HepG2 (cell line): Measurements from ENCODE around the gene MIEF1.

Experiments
- HIVEP1 ChIP-seq: sonication (generic); formaldehyde crosslinking; IDR thresholded peaks from 2 replicates; pipeline ENCODE4 v1.4.0; 2020; ENCODE audit warnings: mild to moderate bottlenecking, missing genetic modification reagents
- MAF1 ChIP-seq: sonication (generic); formaldehyde crosslinking; IDR thresholded peaks from 2 replicates; pipeline ENCODE4 v1.5.0; 2020; ENCODE audit warnings: missing genetic modification reagents, borderline replicate concordance
- POLR2AphosphoS5 ChIP-seq: IDR thresholded peaks from 2 replicates; pipeline ENCODE4 v1.6.1; 2012; ENCODE audit warnings: low read depth, low read length
- RAD21 ChIP-seq: fragments of 450-650 bp; formaldehyde crosslinking; IDR thresholded peaks from 2 replicates; pipeline ENCODE4 v1.5.0; 2020; ENCODE audit warnings: mild to moderate bottlenecking
- RXRA ChIP-seq: sonication (generic); formaldehyde crosslinking; IDR thresholded peaks from 2 replicates; pipeline ENCODE4 v1.5.1; 2020; ENCODE audit warnings: missing genetic modification reagents
- TAF1 ChIP-seq: sonication (generic); formaldehyde crosslinking; IDR thresholded peaks from 2 replicates; pipeline ENCODE4 v1.4.0; 2020; ENCODE audit warnings: missing genetic modification reagents
- ZNF121 ChIP-seq: sonication (generic); formaldehyde crosslinking; IDR thresholded peaks from 2 replicates; pipeline ENCODE4 v1.5.0; 2020; ENCODE audit warnings: mild to moderate bottlenecking, missing genetic modification reagents
- TF ChIP-seq, protein P1 (sequence below): sonication (generic); formaldehyde crosslinking; IDR thresholded peaks from 2 replicates; pipeline ENCODE4 v1.4.0; 2020; ENCODE audit warnings: missing genetic modification reagents, borderline replicate concordance

- TF ChIP-seq, protein P1, sequence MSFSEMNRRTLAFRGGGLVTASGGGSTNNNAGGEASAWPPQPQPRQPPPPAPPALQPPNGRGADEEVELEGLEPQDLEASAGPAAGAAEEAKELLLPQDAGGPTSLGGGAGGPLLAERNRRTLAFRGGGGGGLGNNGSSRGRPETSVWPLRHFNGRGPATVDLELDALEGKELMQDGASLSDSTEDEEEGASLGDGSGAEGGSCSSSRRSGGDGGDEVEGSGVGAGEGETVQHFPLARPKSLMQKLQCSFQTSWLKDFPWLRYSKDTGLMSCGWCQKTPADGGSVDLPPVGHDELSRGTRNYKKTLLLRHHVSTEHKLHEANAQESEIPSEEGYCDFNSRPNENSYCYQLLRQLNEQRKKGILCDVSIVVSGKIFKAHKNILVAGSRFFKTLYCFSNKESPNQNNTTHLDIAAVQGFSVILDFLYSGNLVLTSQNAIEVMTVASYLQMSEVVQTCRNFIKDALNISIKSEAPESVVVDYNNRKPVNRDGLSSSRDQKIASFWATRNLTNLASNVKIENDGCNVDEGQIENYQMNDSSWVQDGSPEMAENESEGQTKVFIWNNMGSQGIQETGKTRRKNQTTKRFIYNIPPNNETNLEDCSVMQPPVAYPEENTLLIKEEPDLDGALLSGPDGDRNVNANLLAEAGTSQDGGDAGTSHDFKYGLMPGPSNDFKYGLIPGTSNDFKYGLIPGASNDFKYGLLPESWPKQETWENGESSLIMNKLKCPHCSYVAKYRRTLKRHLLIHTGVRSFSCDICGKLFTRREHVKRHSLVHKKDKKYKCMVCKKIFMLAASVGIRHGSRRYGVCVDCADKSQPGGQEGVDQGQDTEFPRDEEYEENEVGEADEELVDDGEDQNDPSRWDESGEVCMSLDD, result no peak
- TF ChIP-seq ZNF121 (CRISPR knock-in tag), result no peak
- TF ChIP-seq HIVEP1 (CRISPR knock-in tag), result no peak
- no peak for TF ChIP-seq POLR2AphosphoS5
- TF ChIP-seq TAF1 (CRISPR knock-in tag), result no peak
- TF ChIP-seq MAF1 (CRISPR knock-in tag), result no peak
- TF ChIP-seq RAD21 (CRISPR knock-in tag), result no peak
- TF ChIP-seq RXRA (CRISPR knock-in tag), result no peak
Observed at GRCh38 chr22:39560127-39560526, 58.0 kb downstream of the MIEF1 start.
